GM19035 (cell line): ENCODE measurements around the gene NNT.

Experiments
- ATAC-seq: cut with Tn5 transposase; IDR thresholded peaks from one replicate; pipeline ENCODE4 v1.9.1; 2021; ENCODE audit not compliant: unreplicated experiment

The NNT gene

DNA sequence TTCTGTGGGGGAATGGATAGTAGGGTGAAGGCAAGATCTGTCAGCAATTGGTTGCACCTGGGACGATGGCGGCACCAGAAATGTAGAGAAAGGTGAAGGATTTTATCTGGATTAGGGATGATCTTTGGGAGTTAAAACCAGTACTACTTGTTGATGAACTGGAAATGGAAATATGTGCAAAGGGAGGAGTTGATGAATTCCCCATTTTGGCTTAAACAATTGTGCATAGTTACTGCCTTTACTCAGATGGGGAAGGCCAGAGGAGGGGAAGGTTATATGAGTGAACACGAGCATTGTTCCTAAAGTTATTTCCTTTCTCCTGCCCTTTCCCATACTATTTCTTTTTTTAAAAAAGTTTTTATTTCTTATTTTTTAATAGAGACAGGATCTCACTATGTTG lies 19.1 kb downstream of the NNT start:
- ATAC-seq: no peak

GRCh38 chr5:43623048-43623680 lies 20.2 kb downstream of the NNT start:
- no peak for ATAC-seq

GRCh38 chr5:43627028-43627427 lies 24.0 kb downstream of the NNT start:
- ATAC-seq: no peak

DNA sequence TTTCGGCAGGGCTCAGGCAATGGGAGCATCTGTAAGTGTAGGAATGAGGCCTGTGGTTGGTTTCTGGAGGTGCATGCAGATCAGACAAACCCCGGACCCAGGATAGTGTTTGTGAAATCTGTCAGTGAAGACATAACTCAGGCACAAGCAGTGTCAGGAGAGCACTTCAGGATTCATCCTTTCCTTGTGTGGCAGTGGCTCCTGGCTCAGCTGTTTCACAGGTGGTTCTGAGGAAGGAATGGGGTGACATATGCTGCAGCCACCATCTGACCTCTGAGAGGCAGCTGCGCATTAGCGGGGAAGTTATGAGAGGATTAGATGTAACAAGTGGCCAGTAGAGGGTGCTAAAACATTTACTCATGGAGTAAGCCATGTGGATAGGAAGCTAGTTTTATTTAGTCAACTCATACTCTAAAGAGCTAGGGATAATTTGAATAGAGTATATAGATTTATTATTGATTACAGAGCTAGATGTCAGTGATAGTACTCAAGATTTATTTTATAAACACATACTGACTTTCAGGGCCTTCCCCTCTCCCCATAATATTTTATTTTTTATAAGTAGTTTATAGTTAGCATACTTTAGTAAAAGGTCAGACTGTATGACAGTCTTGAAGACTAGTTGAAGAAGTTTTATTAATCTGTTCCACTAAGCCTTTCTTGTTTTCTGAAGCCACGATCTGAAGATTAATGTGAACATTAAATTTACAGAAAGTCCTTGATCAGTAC lies 28.4 kb downstream of the NNT start:
- ATAC-seq: peak; percentile 91

DNA sequence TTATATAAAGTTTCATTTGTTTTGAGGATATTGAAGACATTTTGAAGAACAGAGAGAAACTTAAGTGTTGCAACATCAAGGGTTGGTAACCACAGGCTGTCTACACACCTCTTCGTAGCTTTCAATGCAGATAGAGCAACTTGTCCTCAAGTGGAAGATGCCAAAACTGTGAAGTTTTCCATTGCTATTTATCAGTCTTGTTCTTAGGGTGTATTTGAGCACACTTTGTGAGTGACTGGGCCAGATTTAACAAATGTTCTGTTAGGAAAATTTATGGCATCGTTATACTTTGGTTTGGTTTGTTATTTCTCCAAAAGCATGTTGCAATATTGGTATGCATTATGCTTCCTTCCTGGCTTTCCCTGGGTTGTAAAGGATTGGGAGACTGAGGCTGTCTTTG lies 31.6 kb downstream of the NNT start:
- ATAC-seq: no peak

DNA sequence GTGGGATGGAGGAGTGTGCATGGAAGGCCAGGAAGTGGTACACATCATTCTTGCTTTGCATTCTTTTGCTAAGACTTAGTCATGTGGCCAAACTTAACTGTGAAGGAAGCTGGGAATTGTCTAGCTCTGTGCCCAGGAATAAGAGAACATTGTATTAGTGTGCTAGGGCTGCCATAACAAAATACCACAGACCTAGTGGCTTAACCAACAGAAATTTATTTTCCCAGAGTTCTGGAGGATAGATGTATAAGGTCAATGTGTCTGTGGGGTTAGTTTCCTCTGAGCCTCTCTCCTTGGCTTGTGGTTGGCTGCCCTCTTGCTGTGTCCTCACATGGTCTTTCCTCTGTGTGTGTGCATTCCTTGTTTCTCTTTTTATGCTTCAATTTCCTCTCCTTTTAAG lies 32.4 kb downstream of the NNT start:
- ATAC-seq: no peak

GRCh38 chr5:43636076-43636475 lies 33.1 kb downstream of the NNT start:
- ATAC-seq: no peak

- ATAC-seq: no peak
Observed at GRCh38 chr5:43637416-43637815, 34.4 kb downstream of the NNT start.

- ATAC-seq: no peak
Observed at GRCh38 chr5:43638107-43638506, 35.1 kb downstream of the NNT start.

DNA sequence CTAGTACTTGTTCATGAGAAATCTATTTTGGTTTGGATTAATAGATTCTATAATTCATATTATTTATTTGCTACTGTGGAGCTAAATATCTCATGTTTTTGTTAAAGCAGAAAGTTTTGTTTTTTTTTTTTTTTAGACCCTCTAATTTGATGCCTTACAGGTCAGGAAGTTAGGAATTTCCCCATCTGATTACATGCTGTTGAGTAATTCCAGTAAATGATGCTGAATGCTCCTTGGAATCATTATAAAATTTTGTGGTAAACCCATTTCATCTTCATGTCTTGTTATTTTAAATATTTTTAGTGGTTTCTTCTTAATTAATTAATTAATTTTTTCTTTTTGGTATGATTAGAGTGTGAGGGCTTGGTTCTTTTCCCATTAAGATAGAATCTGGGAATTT lies 35.6 kb downstream of the NNT start:
- no peak for ATAC-seq

- ATAC-seq: no peak
Observed at GRCh38 chr5:43639566-43639965, 36.6 kb downstream of the NNT start.

DNA sequence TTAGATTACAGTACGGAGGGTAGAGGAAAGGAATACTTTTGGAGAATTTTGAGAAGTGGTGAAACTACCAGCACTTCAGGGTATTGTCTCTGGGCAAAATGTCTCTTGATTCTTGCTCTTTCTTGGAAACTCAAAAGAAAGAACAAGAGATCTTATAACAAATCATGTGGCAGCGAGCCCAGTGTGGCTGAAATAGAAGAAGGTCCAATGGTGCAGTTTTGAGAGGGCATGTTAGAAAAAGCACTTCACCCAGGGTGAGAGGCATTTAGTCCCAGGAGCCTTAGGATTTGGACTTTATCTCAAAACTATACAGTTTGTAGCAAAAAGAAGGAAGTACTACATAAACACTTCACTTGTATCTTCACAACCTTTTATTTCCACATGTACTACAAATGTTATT lies 39.4 kb downstream of the NNT start:
- ATAC-seq: no peak

GRCh38 chr5:43643327-43643726 lies 40.3 kb downstream of the NNT start:
- ATAC-seq: no peak

GRCh38 chr5:43643750-43644149 lies 40.8 kb downstream of the NNT start:
- ATAC-seq: no peak

DNA sequence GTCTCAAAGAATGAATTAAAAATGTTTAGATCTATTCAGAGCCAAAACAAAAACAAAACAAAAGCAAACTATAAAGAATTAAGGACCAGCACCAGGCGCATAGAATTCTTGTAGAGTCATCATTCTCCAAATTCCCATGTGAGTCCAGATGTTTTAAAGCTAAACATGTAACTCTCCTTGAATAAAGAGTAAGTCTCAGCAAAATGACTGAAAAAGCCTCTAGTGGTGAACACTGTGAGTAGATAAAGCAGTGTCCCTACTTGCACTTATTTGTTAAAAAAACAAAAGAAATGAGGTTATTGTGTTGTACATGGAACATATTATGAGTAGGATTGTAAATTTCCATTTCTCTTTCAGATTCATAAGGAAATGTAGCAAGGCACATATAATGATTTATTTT lies 44.0 kb downstream of the NNT start:
- ATAC-seq: no peak

- ATAC-seq: no peak
Observed at GRCh38 chr5:43647789-43648188, 44.8 kb downstream of the NNT start.

GRCh38 chr5:43648499-43649124 lies 45.6 kb downstream of the NNT start:
- no peak for ATAC-seq

GRCh38 chr5:43649256-43649655 lies 46.3 kb downstream of the NNT start:
- ATAC-seq: no peak

GRCh38 chr5:43652537-43653302 lies 49.7 kb downstream of the NNT start:
- ATAC-seq: no peak

GRCh38 chr5:43658509-43658908 lies 55.5 kb downstream of the NNT start:
- ATAC-seq: no peak

GRCh38 chr5:43659075-43659474 lies 56.1 kb downstream of the NNT start:
- no peak for ATAC-seq

DNA sequence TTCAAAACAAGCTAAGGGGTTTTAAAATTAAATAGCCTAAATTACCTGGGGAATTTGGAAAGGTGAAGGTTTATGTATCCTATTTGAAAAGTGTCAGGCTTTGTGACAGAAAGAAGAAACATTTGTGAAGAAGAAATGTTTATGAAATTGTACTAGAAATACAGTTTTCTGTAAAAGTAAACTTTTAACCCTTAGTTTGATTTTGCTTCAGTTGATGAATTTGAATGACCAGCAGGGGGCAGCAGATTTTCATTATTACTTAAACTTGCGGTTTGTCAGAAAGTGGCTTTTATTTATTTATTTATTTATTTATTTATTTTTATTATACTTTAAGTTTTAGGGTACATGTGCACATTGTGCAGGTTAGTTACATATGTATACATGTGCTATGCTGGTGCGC lies 58.1 kb downstream of the NNT start:
- ATAC-seq: no peak
